Urothelium cell line (cell line): Measurements from ENCODE around the gene TENM4.

Experiments
- DNase-seq: peaks from one replicate; pipeline ENCODE4 v3.0.0; 2011; ENCODE audit warnings: low spot score, mixed read lengths
- FAIRE-seq: peaks from 2 replicates; lab custom pipeline; 2011; peaks lifted over from hg19 to GRCh38; lab: Jason Lieb, UNC

TENM4 gene

DNA sequence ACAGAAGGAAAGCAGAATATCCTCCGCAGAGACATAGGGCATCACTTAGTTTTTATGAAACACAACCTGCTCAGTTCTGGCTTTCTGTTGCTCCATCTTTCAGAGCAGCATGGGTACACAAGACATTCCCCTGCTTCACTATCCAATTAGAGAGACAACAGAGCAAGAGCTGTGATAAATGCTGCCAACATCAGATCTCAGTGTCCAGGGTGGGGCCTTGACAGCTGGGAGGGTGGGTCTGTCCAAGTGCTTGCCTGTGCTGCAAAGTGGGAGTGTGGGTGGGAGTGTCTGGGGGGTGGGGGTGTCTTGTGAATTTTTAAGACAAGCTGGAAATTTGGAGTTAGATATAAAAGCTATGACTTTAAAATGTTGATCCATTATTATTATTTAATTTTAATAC, 369.6 kb downstream of the TENM4 start:
- FAIRE-seq: no peak
- no peak for DNase-seq

DNA sequence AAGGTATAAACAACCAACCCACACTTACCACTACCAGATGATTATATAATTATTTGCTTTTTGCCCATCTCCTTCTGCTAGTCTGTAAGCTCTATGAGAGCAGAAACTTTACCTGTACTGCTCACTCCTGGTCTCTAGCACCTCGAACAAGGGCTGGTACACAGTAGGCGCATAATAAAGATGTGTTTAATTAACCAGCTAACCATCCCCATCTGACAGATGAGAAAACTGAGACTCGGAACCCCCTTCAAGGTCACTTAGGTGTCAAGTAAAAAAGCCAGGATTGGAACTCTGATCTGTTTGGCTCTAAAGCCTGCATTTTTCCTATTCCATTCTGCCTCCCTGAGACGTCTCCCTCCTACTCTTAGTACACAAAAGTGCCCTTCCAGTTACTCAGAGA, 370.3 kb downstream of the TENM4 start:
- FAIRE-seq (no peak), DNase-seq (no peak)

DNA sequence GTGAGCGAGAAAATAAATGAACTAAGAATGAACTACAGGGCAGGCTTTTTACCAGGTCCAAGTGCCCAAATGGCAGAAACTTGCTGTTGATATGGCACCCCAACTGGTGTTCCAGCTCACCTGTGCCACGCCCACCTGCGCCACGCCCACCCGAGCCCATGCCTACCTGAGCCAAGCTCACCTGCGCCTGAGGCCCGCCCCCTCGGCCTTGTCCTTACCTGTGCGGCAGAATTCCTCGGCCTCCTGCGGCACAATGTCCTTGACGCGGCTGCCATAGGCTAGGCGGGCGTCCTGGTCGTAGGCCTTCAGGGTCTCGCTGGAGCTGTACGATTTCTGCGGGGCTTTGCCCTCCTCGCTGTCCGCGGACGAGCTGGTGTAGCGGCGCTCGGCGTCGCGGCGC, 371.3 kb downstream of the TENM4 start:
- DNase-seq (no peak), FAIRE-seq (no peak)

DNA sequence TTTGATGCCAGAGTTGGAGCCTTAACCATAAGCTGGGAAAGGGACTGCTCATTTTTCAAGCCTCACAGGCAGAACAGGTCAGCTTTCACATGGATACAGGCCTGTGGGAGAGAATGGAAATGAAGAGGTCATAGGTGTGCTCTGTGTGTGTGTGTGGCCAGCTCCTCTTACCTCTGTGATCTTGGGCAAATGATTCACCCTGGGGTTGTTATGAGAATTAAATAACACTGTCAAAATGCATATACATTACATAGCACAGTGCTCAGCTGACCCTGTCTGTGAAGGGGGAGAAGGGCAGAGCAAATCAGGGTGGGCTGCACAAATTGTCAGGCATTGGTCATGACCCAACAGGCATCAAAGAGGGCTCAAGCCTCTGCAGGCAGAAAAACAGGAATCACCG, 372.5 kb downstream of the TENM4 start:
- FAIRE-seq: peak; percentile 58

DNA sequence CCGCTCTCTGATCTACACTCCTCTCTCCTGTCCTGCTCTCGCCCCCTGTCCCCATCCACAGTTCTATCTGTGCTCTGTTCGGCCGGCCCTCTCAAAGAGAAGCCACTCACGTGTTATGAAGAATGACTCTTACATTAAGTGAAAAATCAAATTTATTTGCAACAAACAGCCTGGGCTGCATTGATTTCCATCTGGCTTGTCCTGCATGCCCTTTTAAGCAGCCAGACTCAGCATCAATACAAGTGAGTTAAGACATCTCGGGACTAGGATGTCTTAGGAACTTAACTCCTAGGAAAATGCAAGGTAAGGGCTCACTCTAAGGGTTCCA, 373.5 kb downstream of the TENM4 start:
- FAIRE-seq (no peak), DNase-seq (no peak)

More for the DNA sequence above, 372.5 kb downstream of the TENM4 start:
- no peak for DNase-seq

DNA sequence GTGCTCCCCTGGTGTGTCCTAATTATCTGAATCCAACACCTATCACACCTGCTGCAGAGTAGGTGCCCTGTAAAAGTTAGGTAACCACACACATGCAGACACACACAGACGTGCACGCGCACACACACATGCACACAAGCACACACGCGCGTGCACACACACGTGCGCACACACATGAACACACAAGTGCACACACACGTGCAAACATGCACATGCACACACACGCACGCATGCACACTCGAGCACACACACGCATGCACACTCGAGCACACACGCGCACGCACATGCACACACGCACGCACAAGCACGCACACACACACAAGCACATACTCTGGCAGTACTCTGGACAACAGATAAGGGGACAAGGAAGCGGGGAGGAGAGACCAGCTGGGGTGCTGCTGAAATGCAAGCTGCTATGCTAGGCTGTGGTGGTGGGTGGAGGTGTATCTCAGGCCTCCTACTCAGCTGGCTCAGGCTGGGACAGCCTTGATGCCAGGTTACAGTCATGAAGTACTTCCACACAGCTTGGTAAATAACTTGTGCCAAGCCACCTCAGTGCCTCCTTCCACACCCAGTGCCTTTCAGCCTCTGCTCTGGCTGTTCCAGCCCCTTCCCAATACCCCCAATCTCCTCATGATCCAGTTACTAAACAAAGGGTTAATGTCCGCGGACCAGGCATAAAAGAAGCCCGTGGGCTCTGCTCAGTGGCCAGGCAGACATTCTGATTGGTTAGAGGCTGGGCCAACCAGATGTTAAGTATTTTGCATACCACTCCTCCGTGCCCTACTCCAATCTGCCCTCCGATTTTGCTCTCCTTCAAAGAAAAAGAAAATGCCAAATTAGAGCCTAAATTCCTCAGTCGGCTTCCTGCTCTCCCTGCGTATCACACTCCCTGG, 374.1 kb downstream of the TENM4 start:
- FAIRE-seq: peak; percentile 99

DNA sequence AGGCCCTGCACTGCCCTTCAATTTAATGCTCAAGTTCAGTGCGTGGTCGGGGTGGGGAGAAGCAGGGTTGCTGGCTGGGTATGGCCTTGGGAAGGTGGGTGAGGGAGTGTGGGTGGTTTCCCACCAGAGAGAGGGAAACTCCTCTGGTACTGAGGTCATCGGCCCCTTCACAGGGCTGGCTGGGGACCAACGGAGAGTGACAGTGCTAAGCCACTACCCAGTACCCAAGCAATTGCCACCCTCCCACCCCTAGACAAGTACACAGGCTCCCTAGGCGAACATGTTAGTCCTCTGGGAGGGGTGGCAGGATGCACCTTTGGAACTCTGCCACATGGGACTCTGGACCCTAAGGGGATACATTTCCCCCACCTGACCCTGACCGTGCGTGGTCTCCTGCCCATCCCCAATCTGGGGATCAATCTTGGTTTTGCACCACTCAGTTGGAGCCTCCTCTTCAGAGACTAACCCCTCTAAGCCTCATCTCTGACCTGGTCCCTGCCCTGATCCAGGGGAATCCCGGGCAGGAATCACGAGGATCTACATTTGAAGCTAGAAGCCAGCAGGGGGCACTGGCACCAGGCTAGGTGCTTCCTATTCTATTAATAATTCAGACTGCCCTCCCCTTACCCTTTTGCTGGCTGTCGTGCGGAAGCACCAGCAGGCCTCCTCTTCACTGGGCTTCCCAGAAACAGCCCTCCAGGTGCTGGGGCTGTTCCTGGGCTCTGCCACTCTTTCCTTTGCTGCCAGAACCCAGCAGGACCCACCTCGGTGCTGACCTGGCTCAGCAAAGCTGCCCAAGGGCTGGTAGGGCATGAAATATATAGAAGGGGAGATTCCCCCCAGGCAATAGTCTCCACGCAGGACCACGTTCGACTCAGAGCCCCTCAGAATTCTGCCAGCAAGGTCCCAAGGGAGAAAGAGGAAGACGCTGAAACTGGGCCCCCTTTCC, 377.7 kb downstream of the TENM4 start:
- DNase-seq: no peak
- FAIRE-seq: no peak

More for the DNA sequence above, 374.1 kb downstream of the TENM4 start:
- DNase-seq: no peak

DNA sequence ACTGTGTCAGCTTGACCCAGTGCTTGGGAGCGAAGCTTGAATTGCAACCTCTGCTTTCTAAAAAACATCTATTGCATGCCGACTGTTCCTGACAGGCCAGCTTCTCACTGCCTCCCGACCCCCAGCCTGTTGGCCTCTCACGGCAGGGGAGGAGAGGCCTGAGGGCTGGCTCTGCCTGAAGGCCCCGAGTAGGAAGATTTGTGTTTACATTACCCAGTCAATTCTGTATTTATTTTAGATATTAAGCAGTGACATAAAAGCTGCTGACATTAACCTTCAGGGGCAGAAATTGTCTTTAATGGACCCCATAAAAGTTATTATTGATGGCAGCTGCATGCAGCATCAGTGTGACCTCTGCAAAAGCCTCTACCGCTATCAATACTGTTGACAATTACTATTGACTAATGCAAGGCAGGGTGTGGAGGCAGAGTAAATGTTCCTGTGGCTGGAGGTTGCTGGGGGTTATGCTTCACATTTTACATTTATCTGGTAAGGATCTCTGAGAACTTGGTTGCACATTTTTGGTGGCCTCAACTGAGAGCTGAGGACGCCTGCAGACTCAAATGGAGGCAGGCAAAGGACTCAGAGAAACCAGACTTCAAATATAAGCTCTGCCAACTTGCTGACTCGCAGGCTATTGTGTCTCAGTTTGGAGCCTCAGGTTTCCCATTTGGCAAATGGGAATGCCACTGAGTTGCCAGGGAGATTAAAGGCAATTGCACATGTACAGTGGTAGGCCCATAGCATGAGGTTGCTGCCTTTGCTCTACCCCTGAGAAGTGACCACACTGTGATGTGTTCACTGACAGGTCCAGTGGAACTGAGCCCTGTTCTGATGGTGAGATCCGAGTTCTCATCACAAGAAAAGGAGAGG, 380.5 kb downstream of the TENM4 start:
- FAIRE-seq: no peak
- DNase-seq: no peak

DNA sequence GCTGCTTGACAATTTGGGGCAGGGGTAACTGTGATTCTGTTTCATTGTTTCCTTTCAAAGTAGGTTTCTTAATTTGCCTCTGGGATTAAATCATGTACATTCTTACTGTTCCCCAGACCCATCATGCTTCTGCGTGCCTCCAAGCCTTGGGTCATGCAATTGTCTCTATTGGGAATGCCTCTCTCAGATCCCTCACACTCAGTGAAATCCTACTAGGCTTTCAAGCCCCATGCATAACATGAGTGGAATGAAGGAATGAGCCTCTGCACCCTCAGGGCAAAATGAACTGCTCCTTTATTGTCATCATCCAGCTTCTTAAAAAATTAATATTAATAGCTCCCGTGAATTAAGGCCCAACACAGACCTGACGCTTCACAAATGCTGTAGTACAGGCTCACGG, 381.7 kb downstream of the TENM4 start:
- DNase-seq: no peak

DNA sequence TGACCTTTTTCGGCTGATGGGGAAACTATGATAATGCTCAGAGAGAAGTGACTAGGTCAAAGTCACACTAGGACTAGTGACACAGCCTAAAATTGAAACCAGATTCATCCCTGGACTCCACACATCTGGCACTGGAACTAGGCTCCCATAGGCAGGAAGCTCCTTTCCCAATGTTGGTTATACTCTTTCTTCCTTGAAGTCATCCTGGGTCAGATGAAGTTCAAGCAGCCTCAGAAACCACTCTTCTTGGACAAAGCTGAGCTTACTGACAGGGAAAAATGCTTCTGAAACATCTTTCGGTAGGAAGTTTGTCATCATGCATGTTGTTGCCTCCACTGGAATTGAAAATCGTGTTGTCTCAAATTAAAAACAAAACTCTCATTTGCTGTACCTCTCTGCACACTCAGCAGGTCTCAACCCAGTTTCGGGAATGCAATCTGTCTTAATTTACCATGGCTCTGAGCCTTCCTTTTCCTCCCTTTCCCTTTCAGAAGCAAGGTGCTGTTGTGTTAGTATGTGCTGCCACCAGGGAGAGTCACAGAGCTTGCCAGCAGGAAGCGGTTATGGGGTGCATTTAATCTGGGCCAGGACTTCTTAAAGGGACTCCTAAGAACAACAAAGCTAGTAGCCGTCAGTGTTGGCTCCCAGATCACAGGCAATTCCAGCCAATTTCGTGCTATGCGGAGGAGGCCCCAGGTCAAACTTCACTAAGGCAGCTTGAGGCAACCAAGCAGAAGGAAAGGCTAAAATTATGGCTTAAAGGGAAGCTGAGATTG, 384.8 kb downstream of the TENM4 start:
- DNase-seq: no peak

More for the DNA sequence above, 381.7 kb downstream of the TENM4 start:
- no peak for FAIRE-seq

DNA sequence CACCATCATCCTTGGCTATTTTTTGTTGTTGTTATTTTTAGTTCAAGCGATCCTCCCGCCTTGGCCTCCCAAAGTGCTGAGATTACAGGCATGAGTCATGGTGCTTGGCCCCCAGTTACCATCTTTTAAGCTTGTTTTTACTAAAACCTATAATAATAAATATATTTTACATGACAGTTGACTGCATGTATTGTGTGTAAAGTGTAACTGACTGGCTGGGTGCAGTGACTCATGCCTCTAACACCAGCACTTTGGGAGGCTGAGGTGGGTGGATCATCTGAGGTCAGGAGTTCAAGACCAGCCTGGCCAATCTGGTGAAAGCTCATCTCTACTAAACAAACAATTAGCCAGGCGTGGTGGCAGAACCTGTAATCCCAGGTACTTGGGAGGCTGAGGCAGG, 386.2 kb downstream of the TENM4 start:
- no peak for FAIRE-seq
- no peak for DNase-seq

More for the DNA sequence above, 384.8 kb downstream of the TENM4 start:
- no peak for FAIRE-seq

DNA sequence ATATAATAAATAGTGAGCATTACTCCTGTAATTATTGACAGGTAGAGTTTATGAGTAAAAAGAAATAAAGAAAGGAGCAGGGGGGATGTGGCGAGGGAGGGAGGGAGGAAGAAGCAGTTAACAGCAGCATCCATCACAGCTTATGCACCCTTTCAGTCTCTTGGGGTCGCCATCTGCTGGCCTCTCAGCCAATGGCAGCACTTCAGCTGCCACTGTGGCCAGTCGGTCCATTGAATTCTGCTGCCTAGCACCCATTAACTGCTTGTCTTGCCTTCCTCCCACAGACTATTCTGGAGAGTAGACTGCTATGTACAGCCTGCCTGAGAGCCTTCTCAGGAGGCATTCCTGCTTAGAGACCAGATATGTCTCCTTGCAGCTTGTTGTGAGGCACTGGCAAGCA, 388.3 kb downstream of the TENM4 start:
- no peak for DNase-seq
- no peak for FAIRE-seq

DNA sequence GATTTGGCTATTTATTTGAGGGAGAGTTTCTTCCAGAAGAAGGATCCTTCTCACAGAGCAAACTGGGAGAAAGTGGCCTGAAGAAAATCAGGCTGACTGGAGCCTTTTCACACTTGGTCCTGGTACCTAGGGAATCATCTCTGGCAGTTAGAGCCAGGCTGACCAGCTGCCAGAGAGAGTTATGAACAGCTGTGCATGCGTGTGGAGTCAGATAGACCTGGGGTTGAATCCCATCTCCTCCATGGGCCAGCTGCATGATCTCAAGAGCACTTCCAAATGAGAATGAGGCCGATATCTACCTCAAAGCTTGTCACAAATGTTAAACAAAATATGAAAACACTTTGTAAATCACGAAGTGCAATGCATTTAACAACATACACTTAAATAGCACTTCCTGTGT, 390.0 kb downstream of the TENM4 start:
- FAIRE-seq: no peak

DNA sequence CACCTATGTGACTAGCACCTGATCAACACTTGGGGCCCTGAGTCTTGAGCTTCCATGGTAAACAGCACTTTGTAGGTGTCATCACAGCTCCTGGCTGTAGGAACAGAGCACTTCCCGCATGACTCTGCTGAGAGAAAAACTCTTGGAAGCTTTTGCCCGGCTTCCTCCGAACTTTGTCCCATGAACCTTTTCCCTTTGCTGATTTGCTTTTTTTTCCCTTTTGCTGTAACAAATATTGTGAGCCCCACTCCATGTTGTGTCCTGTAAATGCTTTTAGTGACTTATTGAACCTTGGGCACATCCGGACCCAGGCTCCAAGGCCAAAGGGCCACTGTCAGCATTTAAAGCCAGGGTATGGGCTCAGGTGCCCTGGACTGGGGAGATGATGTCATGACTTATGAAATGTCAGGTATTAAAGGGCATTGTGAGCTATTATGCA, 391.1 kb downstream of the TENM4 start:
- FAIRE-seq (no peak), DNase-seq (no peak)

More for the DNA sequence above, 390.0 kb downstream of the TENM4 start:
- DNase-seq: no peak

DNA sequence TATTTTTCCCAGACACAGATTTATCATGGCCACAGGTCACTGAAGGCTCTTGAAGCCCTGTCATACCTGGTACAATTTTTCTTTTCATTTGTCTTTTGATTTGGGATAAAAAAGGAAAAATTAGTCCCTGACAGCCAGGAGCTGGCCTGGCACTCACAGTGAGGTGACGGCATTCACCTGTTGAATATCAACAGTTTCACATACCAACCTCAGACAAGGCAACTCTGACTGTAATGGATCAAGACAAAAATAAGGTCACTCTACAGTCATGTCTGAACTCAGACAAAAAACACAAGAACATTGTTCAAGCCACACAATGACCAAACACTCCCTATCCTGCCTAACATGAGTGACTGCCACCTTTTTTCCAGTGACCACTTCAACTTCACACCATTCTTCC, 392.9 kb downstream of the TENM4 start:
- DNase-seq (no peak), FAIRE-seq (no peak)

DNA sequence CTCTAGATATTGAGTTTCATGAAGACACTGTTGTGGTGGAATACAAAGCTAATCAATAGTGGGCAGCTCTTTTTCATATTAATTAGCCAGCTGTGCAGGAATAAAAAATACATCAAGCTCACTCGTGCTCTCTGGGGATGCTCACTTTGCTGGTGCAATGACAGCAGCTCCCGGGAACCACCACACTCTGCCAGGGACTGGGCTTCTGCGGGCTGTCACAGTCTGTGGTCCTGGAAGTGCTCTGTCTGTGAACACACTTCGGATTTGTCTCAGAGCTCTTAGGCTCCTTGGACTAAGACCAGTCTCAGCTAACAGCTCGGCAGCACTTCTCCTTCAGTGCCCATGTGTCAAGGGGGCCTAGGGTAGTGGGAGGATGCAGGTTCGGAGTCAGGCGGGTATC, 393.5 kb downstream of the TENM4 start:
- FAIRE-seq (no peak), DNase-seq (no peak)

DNA sequence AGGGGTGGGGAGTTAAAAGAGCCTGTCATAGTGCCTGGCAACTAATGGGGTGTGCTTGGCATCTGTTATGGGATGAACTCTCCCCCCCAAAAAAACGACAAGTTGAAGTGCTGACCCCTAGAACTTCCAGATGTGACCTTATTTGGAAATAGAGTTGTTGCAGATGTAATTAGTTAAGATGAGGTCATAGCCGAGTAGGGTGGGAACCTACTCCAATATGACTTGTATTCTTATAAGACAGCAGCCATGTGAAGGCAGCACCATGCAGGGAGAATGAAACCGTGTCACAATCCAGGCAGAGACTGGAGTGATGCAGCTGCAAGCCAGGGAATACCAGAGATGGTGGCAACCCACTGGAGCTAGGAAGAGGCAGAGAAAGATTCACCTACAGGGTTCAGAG, 394.5 kb downstream of the TENM4 start:
- FAIRE-seq (no peak), DNase-seq (no peak)

DNA sequence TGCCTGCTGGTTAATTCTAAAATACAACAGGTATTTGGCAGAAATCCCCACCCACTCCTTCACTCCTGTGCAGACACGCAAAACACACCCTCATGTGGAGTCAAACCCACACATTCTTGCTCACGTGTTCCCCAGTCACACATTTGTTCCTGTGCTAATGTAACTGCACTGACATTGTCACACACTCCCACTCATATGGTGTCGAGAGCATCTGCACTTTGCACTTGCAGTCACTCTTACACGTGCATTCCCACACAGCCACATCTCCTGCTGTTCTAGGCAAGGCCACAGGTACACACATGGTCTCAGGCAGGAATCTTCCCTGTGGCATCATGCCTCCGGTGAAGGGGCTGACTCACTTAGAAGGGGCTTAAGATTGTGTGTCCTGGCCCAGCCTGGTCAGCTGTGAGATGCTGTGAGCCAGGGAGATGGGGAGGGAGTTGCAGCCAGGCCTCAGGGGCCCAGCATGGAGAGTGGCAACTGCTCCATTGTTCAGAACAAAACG, 395.0 kb downstream of the TENM4 start:
- FAIRE-seq (peak; percentile 48), DNase-seq (no peak)

DNA sequence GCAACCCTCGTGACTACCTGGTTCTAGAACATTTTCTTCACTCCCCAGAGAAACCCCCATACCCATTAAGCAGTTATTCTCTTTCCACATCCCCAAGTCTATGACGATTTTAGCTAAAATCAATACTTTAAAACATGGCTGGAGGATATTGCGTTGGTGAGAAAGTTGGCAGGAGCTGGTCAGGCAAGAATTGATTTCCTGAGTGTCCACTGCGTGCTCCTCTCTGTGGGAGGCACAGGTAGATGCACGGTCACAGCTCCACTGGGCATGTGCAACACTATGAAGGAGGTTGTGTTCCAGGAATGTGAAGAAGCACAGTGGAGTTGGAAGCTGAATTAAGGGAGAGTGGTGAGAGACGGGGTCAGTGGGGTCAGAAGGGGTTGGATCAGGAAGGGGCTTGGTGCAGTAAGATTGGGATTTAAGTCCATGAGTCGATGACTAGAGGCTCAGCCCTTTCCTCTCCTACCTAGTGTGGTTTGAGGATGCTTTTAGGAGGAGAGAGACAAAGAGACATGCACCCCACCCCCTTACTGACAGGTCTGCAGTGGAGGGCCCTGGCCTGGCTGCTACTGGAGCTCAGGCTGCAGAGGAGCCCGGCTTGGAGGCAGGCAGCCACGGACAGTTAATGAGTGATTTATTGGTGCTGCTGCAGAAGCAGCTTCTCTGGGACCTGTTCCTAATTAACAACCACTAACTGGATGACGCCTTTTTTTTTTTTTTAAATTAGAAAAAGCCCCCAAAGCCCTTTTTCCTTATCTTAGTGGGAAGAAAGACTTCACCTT, 395.6 kb downstream of the TENM4 start:
- FAIRE-seq: no peak

More for the DNA sequence above, 395.6 kb downstream of the TENM4 start:
- DNase-seq: no peak
